A673 (cell line): Measurements from ENCODE around the gene GPR161. TPM values are rescaled to one million over a fixed set of nuclear protein-coding genes. Genes with fewer than 3 reads are reported as not detected.

Source experiments
- BruUV-seq: library from RNA; stranded (reverse); fragments of 400-500 nt; replicated peaks from 2 replicates; lab custom pipeline; 2021; lab: Mats Ljungman, UMichigan
- CTCF ChIA-PET: fragments of 300-600 bp; sonication (Branson Sonifier 250); formaldehyde crosslinking; loops from one replicate; lab custom pipeline; 2022; ENCODE audit warnings: antibody characterized with exemption; lab: Charles Lee
- POLR2A ChIA-PET: fragments of 300-600 bp; sonication (Branson Sonifier 250); formaldehyde crosslinking; loops from one replicate; lab custom pipeline; 2022; ENCODE audit warnings: antibody characterized with exemption; ENCODE audit not compliant: low non-redundant PET; lab: Charles Lee
- DNase-seq: peaks from one replicate; pipeline ENCODE4 v3.0.0-alpha.2; 2015; ENCODE audit warnings: low spot score
- H3K27ac ChIP-seq: fragments of 200-600 bp; sonication (generic); 2 replicates; pipeline ENCODE4 v1.5.1; 2016; ENCODE audit warnings: mixed run types, low read depth, mild to moderate bottlenecking, mixed read lengths, antibody characterized with exemption, low read length; ENCODE audit not compliant: poor library complexity, severe bottlenecking
- H3K27me3 ChIP-seq: fragments of 200-600 bp; sonication (generic); replicated peaks from 2 replicates; pipeline ENCODE4 v1.6.1; 2017; ENCODE audit warnings: mixed run types, low read depth, mild to moderate bottlenecking, mixed read lengths, antibody characterized with exemption, low read length; ENCODE audit not compliant: insufficient read depth, poor library complexity
- H3K36me3 ChIP-seq: fragments of 200-600 bp; sonication (generic); 2 replicates; pipeline ENCODE4 v1.6.1; 2016; ENCODE audit warnings: mixed run types, mild to moderate bottlenecking, mixed read lengths, antibody characterized with exemption, low read length; ENCODE audit not compliant: insufficient read depth, poor library complexity, severe bottlenecking
- H3K4me1 ChIP-seq: fragments of 200-600 bp; sonication (generic); 2 replicates; pipeline ENCODE4 v1.6.1; 2017; ENCODE audit warnings: mixed run types, mild to moderate bottlenecking, mixed read lengths, antibody characterized with exemption, low read length; ENCODE audit not compliant: insufficient read depth, poor library complexity, severe bottlenecking
- H3K4me3 ChIP-seq: fragments of 200-600 bp; sonication (generic); 2 replicates; pipeline ENCODE4 v1.5.1; 2016; ENCODE audit warnings: low read depth, mixed run types, mild to moderate bottlenecking, mixed read lengths, low read length; ENCODE audit not compliant: poor library complexity, severe bottlenecking
- H3K9me3 ChIP-seq: fragments of 200-600 bp; sonication (generic); 2 replicates; pipeline ENCODE4 v1.6.1; 2016; ENCODE audit warnings: mixed run types, low read depth, mild to moderate bottlenecking, mixed read lengths, antibody characterized with exemption, low read length; ENCODE audit not compliant: poor library complexity, severe bottlenecking
- CTCF ChIP-seq: fragments of 300-800, 200-600 bp; sonication (generic); conservative IDR thresholded peaks from 2 replicates; pipeline ENCODE4 v1.5.1; 2017; ENCODE audit warnings: low read depth, mild to moderate bottlenecking, antibody characterized with exemption, low read length, moderate library complexity, mixed read lengths
- EZH2 ChIP-seq: fragments of 200-600 bp; sonication (generic); IDR thresholded peaks from 2 replicates; pipeline ENCODE4 v1.6.1; 2017; ENCODE audit warnings: borderline replicate concordance, low read depth, mild to moderate bottlenecking, mixed read lengths, antibody characterized with exemption, low read length; ENCODE audit not compliant: poor library complexity, severe bottlenecking
- intact Hi-C: fragments of 100-400 bp; cut with micrococcal nuclease; formaldehyde crosslinking; loops from one replicate; pipeline ENCODE4 v1.10.0; 2022; ENCODE audit not compliant: unreplicated experiment
- total RNA-seq: library from RNA; stranded (reverse); gene quantifications from 2 replicates; pipeline ENCODE4 v1.2.3, GENCODE V29; 2021

Gene GPR161
- total RNA-seq, 1 experiment from 2014 or later, result 17.4 TPM

GRCh38 chr1:168069384-168069783 lies 67.3 kb downstream of the GPR161 start:
- Histone ChIP-seq H3K27me3 (no peaks in the 10 kb centered on the region), H3K4me1 (no peaks in the 10 kb centered on the region), H3K36me3 (peaks cover 35% of the 10 kb centered on the region), H3K4me3 (no peak overlapping the region), H3K9me3 (no peaks in the 10 kb centered on the region), H3K27ac (no peak overlapping the region)
- no TSS peak for BruUV-seq
- ChIA-PET POLR2A (no interaction called here), CTCF (no interaction called here)
- TF ChIP-seq EZH2, result no peak
- no peak for TF ChIP-seq CTCF
- intact Hi-C loops, result no loop called here
- no peak for DNase-seq

DNA sequence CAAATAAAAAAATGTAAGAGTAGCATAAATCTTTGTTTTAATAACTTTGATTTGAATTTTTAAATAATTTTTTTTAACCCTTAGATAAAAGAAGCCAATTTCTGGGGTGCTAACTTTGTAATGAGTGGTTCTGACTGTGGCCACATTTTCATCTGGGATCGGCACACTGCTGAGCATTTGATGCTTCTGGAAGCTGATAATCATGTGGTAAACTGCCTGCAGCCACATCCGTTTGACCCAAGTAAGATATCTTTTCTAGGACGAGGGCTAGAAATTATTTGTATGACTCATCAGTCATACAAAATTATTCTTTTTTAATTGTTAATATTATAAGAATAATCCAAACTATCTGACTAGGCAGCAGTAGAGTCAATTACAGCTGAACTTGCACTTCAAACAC lies 71.2 kb downstream of the GPR161 start:
- H3K36me3 ChIP-seq, result peaks cover 26% of the 10 kb centered on the region
- H3K9me3 ChIP-seq, result no peaks in the 10 kb centered on the region
- POLR2A ChIA-PET, result no interaction called here
- DNase-seq, result no peak
- no peaks in the 10 kb centered on the region for H3K27me3 ChIP-seq
- no peak overlapping the region for H3K27ac ChIP-seq
- TF ChIP-seq EZH2, result no peak
- TF ChIP-seq CTCF, result no peak
- H3K4me1 ChIP-seq, result no peaks in the 10 kb centered on the region
- intact Hi-C loops, result no loop called here
- CTCF ChIA-PET, result no interaction called here
- no peak overlapping the region for H3K4me3 ChIP-seq
- BruUV-seq, result no TSS peak

DNA sequence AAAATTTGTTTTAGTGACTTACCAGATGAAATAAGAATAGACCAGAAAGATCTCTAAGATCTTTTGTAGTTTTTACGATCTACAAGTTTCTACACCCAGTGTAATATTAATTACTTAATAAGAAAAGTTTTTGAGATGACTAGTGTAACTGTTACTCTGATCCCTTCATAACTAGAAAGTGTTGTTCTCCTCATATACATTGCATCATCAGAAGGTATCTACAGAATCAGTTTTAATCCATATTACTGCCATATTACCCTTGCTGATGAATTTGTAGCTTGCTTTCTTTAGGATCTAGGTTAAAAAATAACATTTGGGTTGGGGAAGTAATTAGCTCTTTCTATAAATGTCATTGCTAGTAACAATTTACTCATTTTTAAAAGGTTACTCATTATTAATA lies 72.5 kb downstream of the GPR161 start:
- Histone ChIP-seq H3K4me3 (no peak overlapping the region), H3K27ac (no peak overlapping the region), H3K9me3 (no peaks in the 10 kb centered on the region), H3K36me3 (peaks cover 17% of the 10 kb centered on the region), H3K4me1 (no peaks in the 10 kb centered on the region), H3K27me3 (no peaks in the 10 kb centered on the region)
- no peak for TF ChIP-seq EZH2
- intact Hi-C loops, result no loop called here
- no TSS peak for BruUV-seq
- no peak for DNase-seq
- CTCF ChIA-PET, result no interaction called here
- POLR2A ChIA-PET, result interaction anchor here (0.6 kb wide), 1 partner anchor 89 kb away, joined by 8 read pairs; no protein-coding TSS in a partner anchor

GRCh38 chr1:168057921-168058320 lies 78.8 kb downstream of the GPR161 start:
- intact Hi-C loops, result no loop called here
- no peak overlapping the region for H3K27ac ChIP-seq
- H3K9me3 ChIP-seq, result no peaks in the 10 kb centered on the region
- H3K27me3 ChIP-seq, result no peaks in the 10 kb centered on the region
- ChIA-PET CTCF (no interaction called here), POLR2A (no interaction called here)
- no peak overlapping the region for H3K4me3 ChIP-seq
- BruUV-seq, result no TSS peak
- no peak for TF ChIP-seq EZH2
- no peak for TF ChIP-seq CTCF
- H3K4me1 ChIP-seq, result no peaks in the 10 kb centered on the region
- no peak for DNase-seq
- no peaks in the 10 kb centered on the region for H3K36me3 ChIP-seq
